Lower lobe of right lung (tissue), 2 donors: ENCODE measurements around the gene AGMO. TPM values are rescaled to one million over a fixed set of nuclear protein-coding genes. Genes with fewer than 3 reads are reported as not detected.

ENCODE experiments used
- ATAC-seq, 2 donors: fragments of 200-7000 bp; cut with Tn5 transposase; one replicate each; pipeline ENCODE4 v1.9.1; 2020 to 2022; ENCODE audit warnings: mild to moderate bottlenecking in 2 of 2, moderate library complexity in 2 of 2
- DNase-seq: peaks from one replicate; pipeline ENCODE4 v3.0.0-alpha.2; 2020
- H3K27ac ChIP-seq: fragments of 200-600 bp; one replicate; pipeline ENCODE4 v1.8.0; 2022
- H3K27me3 ChIP-seq: fragments of 200-600 bp; one replicate; pipeline ENCODE4 v1.8.0; 2022; ENCODE audit warnings: low read depth
- H3K36me3 ChIP-seq: fragments of 200-600 bp; one replicate; pipeline ENCODE4 v1.8.0; 2022; ENCODE audit warnings: mild to moderate bottlenecking
- H3K4me1 ChIP-seq: fragments of 200-600 bp; one replicate; pipeline ENCODE4 v1.8.0; 2022
- H3K4me3 ChIP-seq: fragments of 200-600 bp; one replicate; pipeline ENCODE4 v1.8.0; 2022; ENCODE audit warnings: mild to moderate bottlenecking
- H3K9me3 ChIP-seq: fragments of 200-600 bp; one replicate; pipeline ENCODE4 v1.8.0; 2022
- CTCF ChIP-seq: fragments of 200-600 bp; IDR thresholded peaks from one replicate; pipeline ENCODE4 v1.8.0; 2022; ENCODE audit warnings: antibody characterized with exemption, mild to moderate bottlenecking
- intact Hi-C: fragments of 100-400 bp; cut with DNase I; formaldehyde crosslinking; loops from one replicate; pipeline ENCODE4 v1.11.0; 2022
- total RNA-seq: library from RNA; stranded (reverse); fragmentation: NEBNext Ultra II Directional; extraction: Animal tissue kit (Norgen Biotek cat#: 25700); gene quantifications from one replicate; pipeline ENCODE4 v1.2.1, GENCODE V29; 2021
- donor health status: DM: no; HTN: yes; CAD: no; lungs with severe emphysema.

AGMO gene
- total RNA-seq, 1 donor from 2014 or later = not detected

DNA sequence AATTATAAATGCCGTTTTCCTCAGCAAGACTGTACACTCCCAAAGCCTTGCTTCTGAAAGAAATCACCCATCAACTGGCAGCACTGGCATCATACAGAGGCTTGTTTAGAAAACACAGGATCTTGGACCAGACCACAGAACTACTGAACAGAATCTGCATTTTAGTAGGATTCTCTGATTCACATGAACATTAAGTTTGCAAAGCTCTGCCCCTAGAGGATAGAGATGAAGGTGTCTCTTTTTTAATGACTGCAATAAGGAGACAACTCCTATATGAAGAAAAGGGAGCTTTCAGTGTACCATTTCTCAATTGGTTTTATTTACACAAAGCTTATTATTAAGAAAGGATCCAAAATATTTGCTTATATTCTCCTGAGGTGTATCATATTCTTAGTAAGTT, 172.7 kb downstream of the AGMO start:
- Histone ChIP-seq H3K27me3 (no peaks in the 10 kb centered on the region), H3K27ac (no peak overlapping the region), H3K36me3 (no peaks in the 10 kb centered on the region), H3K4me3 (no peak overlapping the region), H3K9me3 (no peaks in the 10 kb centered on the region), H3K4me1 (no peaks in the 10 kb centered on the region)
- no peak for ATAC-seq
- no peak for TF ChIP-seq CTCF
- intact Hi-C loops = no loop called here
- no peak for DNase-seq

DNA sequence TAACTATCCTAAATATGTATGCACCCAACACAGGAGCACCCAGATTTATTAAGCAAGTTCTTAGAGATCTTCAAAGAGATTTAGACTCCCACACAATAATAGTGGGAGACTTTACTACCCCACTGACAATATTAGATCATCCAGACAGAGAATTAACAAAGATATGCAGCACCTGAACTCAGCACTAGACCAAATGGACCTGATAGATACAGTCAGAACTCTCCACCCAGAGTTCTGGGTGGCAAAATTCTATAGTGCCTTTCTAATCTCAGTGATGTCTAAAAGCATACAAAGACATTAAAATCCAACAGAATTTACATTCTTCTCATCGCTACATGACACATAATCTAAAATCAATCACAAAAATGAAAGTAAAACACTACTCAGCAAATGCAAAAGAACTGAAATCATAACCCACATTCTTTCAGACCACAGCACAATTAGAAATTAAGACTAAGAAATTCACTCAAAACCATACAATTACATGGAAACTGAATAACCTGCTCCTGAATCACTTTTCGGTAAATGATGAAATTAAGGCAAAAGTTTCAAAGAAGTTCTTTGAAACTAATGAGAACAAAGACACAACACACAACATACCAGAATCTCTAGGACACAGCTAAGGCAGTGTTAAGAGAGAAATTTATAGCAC, 183.2 kb downstream of the AGMO start:
- H3K4me3 ChIP-seq = no peak overlapping the region
- no peak for TF ChIP-seq CTCF
- DNase-seq = no peak
- ATAC-seq = no peak
- H3K9me3 ChIP-seq = no peaks in the 10 kb centered on the region
- intact Hi-C loops = no loop called here
- H3K36me3 ChIP-seq = no peaks in the 10 kb centered on the region
- no peaks in the 10 kb centered on the region for H3K4me1 ChIP-seq
- H3K27me3 ChIP-seq = no peaks in the 10 kb centered on the region
- H3K27ac ChIP-seq = no peak overlapping the region

DNA sequence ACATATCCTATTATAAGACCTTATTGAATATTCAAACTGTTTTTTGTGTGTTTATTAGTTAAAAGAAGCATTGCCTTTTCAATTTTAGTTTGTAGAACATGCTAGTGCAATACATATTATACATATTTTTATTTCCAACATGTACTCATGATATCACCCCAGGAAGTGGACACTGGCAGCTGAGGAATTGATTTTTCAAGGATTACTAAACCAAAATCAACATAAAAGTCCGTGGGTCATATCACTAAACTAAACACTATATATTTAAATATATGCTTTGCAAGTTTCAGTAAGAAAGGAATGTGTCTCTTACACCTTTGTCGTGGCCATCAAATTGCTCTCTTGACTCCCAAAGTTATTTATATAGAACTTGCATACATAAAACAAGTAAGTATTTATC, 185.2 kb downstream of the AGMO start:
- H3K9me3 ChIP-seq = no peaks in the 10 kb centered on the region
- no peak overlapping the region for H3K27ac ChIP-seq
- intact Hi-C loops = no loop called here
- DNase-seq (no peak), ATAC-seq (no peak)
- no peaks in the 10 kb centered on the region for H3K4me1 ChIP-seq
- TF ChIP-seq CTCF = no peak
- H3K36me3 ChIP-seq = no peaks in the 10 kb centered on the region
- H3K27me3 ChIP-seq = no peaks in the 10 kb centered on the region
- no peak overlapping the region for H3K4me3 ChIP-seq

GRCh38 chr7:15370441-15370840, 191.4 kb downstream of the AGMO start:
- no peak for ATAC-seq
- Histone ChIP-seq H3K27me3 (no peaks in the 10 kb centered on the region), H3K27ac (no peak overlapping the region), H3K9me3 (no peaks in the 10 kb centered on the region), H3K4me3 (no peak overlapping the region), H3K36me3 (no peaks in the 10 kb centered on the region), H3K4me1 (no peaks in the 10 kb centered on the region)
- intact Hi-C loops = no loop called here
- no peak for TF ChIP-seq CTCF
- no peak for DNase-seq

DNA sequence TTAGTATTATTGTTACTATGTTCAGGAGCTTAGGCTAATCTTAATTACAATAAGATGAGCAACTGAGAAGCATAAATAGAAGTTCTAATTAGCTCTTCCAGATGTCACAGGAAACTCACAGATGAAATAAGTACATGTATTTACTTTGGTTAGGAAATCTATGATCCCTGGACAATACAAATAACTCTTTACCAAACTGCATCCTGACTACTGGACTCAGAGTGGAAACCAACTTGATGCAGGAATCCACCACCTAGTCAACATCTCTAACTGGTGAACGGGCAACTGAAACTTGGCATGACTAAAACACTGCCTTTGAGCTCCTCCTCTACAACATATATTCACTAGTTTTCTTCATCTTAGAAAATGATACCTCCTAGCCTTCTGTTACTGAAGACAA, 193.2 kb downstream of the AGMO start:
- no peak for TF ChIP-seq CTCF
- no peak overlapping the region for H3K27ac ChIP-seq
- intact Hi-C loops = no loop called here

More for the DNA sequence above, 193.2 kb downstream of the AGMO start:
- no peaks in the 10 kb centered on the region for H3K4me1 ChIP-seq
- H3K36me3 ChIP-seq = no peaks in the 10 kb centered on the region
- DNase-seq (no peak), ATAC-seq (no peak)
- no peaks in the 10 kb centered on the region for H3K9me3 ChIP-seq
- no peak overlapping the region for H3K4me3 ChIP-seq
- H3K27me3 ChIP-seq = no peaks in the 10 kb centered on the region
